LNCaP clone FGC (cell line): Measurements from ENCODE around the gene MAGI2.

Experiments
- DNase-seq: peaks from one replicate; pipeline ENCODE4 v3.0.0-alpha.2; 2011; ENCODE audit warnings: low read depth
- H3K4me3 ChIP-seq: 2 replicates; pipeline ENCODE4 v1.5.1; 2011; ENCODE audit warnings: mild to moderate bottlenecking, low read depth, low read length, control low read depth
- CTCF ChIP-seq: IDR thresholded peaks from 2 replicates; pipeline ENCODE4 v1.5.1; 2012; ENCODE audit warnings: mild to moderate bottlenecking; ENCODE audit not compliant: control insufficient read depth, insufficient read depth; ENCODE audit errors: extremely low read depth

MAGI2 gene

GRCh38 chr7:79285756-79286155 lies 167.7 kb downstream of the MAGI2 start:
- DNase-seq: no peak
- TF ChIP-seq CTCF: no peak
- no peak overlapping the region for H3K4me3 ChIP-seq

GRCh38 chr7:79284211-79284610 lies 169.3 kb downstream of the MAGI2 start:
- no peak for DNase-seq
- H3K4me3 ChIP-seq: no peak overlapping the region
- no peak for TF ChIP-seq CTCF

- no peak overlapping the region for H3K4me3 ChIP-seq
- DNase-seq: no peak
- no peak for TF ChIP-seq CTCF
These were observed 170.4 kb downstream of the MAGI2 start for GRCh38 chr7:79282882-79283602.

GRCh38 chr7:79282070-79282694 lies 171.3 kb downstream of the MAGI2 start:
- H3K4me3 ChIP-seq: no peak overlapping the region
- no peak for DNase-seq
- peak; percentile 41 for TF ChIP-seq CTCF

GRCh38 chr7:79281426-79281825 lies 172.0 kb downstream of the MAGI2 start:
- H3K4me3 ChIP-seq: no peak overlapping the region
- no peak for DNase-seq
- TF ChIP-seq CTCF: no peak

- no peak for DNase-seq
- no peak for TF ChIP-seq CTCF
These were observed 180.5 kb downstream of the MAGI2 start for GRCh38 chr7:79272938-79273337.

More at GRCh38 chr7:79272938-79273337, 180.5 kb downstream of the MAGI2 start:
- no peak overlapping the region for H3K4me3 ChIP-seq
